ENCODE measurements around the gene WAPL. TPM values are rescaled to one million over a fixed set of nuclear protein-coding genes. Genes with fewer than 3 reads are reported as not detected.

Gene WAPL
- total RNA-seq, 1 experiment from 2014 or later, result 48.0 TPM

DNA sequence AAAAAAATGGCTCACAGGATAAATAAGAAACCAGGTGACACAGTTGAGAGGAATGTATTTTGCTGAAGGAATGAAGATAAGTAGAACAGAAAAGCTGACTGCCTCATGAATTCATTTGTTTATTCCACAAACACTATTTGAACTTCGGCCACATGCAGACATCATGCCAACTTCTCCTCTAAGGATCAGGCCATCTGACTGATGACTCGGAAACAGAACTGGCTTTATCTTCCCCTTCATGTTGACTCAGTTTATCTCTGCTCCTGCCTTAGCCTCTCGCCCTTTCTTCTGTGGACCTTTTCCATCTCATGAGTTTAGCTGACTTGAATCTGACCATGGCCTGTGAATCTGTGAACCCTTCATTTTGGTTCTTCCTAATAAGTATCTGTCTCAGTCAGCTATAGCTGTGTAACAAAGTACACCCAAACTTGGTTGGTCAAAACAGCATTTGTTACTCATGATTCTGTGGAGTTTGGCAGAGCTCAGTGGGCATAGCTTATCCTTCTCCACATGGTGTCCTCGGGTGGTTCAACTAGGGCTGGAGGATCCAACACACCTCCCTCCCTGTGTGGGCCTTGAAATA lies 111.0 kb downstream of the WAPL start:
- TF ChIP-seq ZBTB21 (CRISPR knock-in tag; IDR thresholded peaks at IDR 0.05; ENCODE audit: borderline replicate concordance), result no peak
- TF ChIP-seq, protein P1, sequence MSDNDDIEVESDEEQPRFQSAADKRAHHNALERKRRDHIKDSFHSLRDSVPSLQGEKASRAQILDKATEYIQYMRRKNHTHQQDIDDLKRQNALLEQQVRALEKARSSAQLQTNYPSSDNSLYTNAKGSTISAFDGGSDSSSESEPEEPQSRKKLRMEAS (CRISPR knock-in tag; IDR thresholded peaks at IDR 0.05), result no peak
- TF ChIP-seq, protein P2, sequence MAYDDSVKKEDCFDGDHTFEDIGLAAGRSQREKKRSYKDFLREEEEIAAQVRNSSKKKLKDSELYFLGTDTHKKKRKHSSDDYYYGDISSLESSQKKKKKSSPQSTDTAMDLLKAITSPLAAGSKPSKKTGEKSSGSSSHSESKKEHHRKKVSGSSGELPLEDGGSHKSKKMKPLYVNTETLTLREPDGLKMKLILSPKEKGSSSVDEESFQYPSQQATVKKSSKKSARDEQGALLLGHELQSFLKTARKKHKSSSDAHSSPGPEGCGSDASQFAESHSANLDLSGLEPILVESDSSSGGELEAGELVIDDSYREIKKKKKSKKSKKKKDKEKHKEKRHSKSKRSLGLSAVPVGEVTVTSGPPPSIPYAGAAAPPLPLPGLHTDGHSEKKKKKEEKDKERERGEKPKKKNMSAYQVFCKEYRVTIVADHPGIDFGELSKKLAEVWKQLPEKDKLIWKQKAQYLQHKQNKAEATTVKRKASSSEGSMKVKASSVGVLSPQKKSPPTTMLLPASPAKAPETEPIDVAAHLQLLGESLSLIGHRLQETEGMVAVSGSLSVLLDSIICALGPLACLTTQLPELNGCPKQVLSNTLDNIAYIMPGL (CRISPR knock-in tag; IDR thresholded peaks at IDR 0.05), result no peak
- no peak for TF ChIP-seq JAZF1 (CRISPR knock-in tag; IDR thresholded peaks at IDR 0.05)
- no peak for TF ChIP-seq ETV6 (CRISPR knock-in tag; IDR thresholded peaks at IDR 0.05)
- no peak for TF ChIP-seq CREB1 (CRISPR knock-in tag; IDR thresholded peaks at IDR 0.05)
- TF ChIP-seq, protein P3, sequence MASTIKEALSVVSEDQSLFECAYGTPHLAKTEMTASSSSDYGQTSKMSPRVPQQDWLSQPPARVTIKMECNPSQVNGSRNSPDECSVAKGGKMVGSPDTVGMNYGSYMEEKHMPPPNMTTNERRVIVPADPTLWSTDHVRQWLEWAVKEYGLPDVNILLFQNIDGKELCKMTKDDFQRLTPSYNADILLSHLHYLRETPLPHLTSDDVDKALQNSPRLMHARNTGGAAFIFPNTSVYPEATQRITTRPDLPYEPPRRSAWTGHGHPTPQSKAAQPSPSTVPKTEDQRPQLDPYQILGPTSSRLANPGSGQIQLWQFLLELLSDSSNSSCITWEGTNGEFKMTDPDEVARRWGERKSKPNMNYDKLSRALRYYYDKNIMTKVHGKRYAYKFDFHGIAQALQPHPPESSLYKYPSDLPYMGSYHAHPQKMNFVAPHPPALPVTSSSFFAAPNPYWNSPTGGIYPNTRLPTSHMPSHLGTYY (CRISPR knock-in tag; IDR thresholded peaks at IDR 0.05), result no peak
- TF ChIP-seq MXD4 (CRISPR knock-in tag; IDR thresholded peaks at IDR 0.05; ENCODE audit: borderline replicate concordance), result no peak
- no peak for TF ChIP-seq NFE2L1 (CRISPR knock-in tag; IDR thresholded peaks at IDR 0.05)
- TF ChIP-seq, protein P4, sequence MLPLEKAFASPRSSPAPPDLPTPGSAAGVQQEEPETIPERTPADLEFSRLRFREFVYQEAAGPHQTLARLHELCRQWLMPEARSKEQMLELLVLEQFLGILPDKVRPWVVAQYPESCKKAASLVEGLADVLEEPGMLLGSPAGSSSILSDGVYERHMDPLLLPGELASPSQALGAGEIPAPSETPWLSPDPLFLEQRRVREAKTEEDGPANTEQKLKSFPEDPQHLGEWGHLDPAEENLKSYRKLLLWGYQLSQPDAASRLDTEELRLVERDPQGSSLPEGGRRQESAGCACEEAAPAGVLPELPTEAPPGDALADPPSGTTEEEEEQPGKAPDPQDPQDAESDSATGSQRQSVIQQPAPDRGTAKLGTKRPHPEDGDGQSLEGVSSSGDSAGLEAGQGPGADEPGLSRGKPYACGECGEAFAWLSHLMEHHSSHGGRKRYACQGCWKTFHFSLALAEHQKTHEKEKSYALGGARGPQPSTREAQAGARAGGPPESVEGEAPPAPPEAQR (CRISPR knock-in tag; IDR thresholded peaks at IDR 0.05), result no peak
- no peak for TF ChIP-seq TEAD1 (CRISPR knock-in tag; IDR thresholded peaks at IDR 0.05)
- TF ChIP-seq IRF2 (CRISPR knock-in tag; IDR thresholded peaks at IDR 0.05; ENCODE audit: borderline replicate concordance, low read depth), result no peak
- no peak for TF ChIP-seq ATF3 (CRISPR knock-in tag; conservative IDR thresholded peaks at IDR 0.05)
- no peak for DNase-seq (ENCODE audit: low spot score)
- H3K4me1 Mint-ChIP-seq, result peaks cover 3% of the 10 kb centered on the region; the same call in 1 of the 2 replicates
- H3K27ac Mint-ChIP-seq, result no peak overlapping the region
- POLR2A ChIA-PET, result no interaction called here
- no peak overlapping the region for H3K4me3 Mint-ChIP-seq
- H3K9me3 Mint-ChIP-seq, result peaks cover 11% of the 10 kb centered on the region
- ATAC-seq, result no peak
- no peaks in the 10 kb centered on the region; the same call in 1 of the 2 replicates for H3K27me3 Mint-ChIP-seq (ENCODE audit: low read depth)
- no peaks in the 10 kb centered on the region; the same call in 1 of the 2 replicates for H3K36me3 Mint-ChIP-seq
- CTCF ChIA-PET, result interaction anchor here (2.0 to 3.3 kb wide), 2 partner anchors 10 to 174 kb away, joined by 11 to 15 read pairs; no protein-coding TSS in a partner anchor

DNA sequence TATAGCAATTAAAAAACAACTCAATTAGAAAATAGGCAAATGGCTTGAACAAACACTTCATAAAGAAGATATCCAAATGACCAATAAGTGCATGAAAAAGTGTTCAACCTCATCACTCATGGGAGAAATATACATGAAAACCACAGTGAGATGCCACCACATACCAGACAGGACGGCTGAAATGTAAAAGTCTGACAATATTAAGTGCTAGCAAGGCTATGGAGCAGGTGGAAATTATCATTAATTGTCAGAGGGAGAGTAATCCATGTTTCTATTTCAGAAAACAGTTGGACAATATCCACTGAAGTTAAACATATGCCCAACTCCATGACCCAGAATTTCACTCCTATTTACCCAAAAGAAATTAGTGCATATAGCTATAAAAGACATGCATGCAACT lies 112.4 kb downstream of the WAPL start:
- H3K9me3 Mint-ChIP-seq, result peaks cover 16% of the 10 kb centered on the region
- H3K4me1 Mint-ChIP-seq, result no peaks in the 10 kb centered on the region
- H3K4me3 Mint-ChIP-seq, result no peak overlapping the region
- ATAC-seq, result no peak
- no peak overlapping the region for H3K27ac Mint-ChIP-seq
- ChIA-PET CTCF (interaction anchor here (3.3 kb wide), 1 partner anchor 8 kb away, joined by 15 read pairs; no protein-coding TSS in a partner anchor), POLR2A (no interaction called here)
- no peak for DNase-seq (ENCODE audit: low spot score)
- H3K27me3 Mint-ChIP-seq (ENCODE audit: low read depth), result peaks cover 5% of the 10 kb centered on the region; the same call in 1 of the 2 replicates
- H3K36me3 Mint-ChIP-seq, result no peaks in the 10 kb centered on the region; the same call in 1 of the 2 replicates
- no peak for TF ChIP-seq CREM (CRISPR knock-in tag; IDR thresholded peaks at IDR 0.05)
- TF ChIP-seq ATF2 (CRISPR knock-in tag; IDR thresholded peaks at IDR 0.05; ENCODE audit: borderline replicate concordance, low read depth), result no peak
- no peak for TF ChIP-seq SP1 (CRISPR knock-in tag; conservative IDR thresholded peaks at IDR 0.05)
- TF ChIP-seq, protein P5, sequence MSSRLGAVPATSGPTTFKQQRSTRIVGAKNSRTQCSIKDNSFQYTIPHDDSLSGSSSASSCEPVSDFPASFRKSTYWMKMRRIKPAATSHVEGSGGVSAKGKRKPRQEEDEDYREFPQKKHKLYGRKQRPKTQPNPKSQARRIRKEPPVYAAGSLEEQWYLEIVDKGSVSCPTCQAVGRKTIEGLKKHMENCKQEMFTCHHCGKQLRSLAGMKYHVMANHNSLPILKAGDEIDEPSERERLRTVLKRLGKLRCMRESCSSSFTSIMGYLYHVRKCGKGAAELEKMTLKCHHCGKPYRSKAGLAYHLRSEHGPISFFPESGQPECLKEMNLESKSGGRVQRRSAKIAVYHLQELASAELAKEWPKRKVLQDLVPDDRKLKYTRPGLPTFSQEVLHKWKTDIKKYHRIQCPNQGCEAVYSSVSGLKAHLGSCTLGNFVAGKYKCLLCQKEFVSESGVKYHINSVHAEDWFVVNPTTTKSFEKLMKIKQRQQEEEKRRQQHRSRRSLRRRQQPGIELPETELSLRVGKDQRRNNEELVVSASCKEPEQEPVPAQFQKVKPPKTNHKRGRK (CRISPR knock-in tag; IDR thresholded peaks at IDR 0.05; ENCODE audit: borderline replicate concordance), result no peak
- TF ChIP-seq RELA (CRISPR knock-in tag; IDR thresholded peaks at IDR 0.05; ENCODE audit: borderline replicate concordance), result no peak
- TF ChIP-seq MLX (CRISPR knock-in tag; IDR thresholded peaks at IDR 0.05), result no peak
- no peak for TF ChIP-seq TEAD1 (CRISPR knock-in tag; IDR thresholded peaks at IDR 0.05)
- no peak for TF ChIP-seq RORB (CRISPR knock-in tag; IDR thresholded peaks at IDR 0.05)
- TF ChIP-seq CDX4 (CRISPR knock-in tag; IDR thresholded peaks at IDR 0.05; ENCODE audit: borderline replicate concordance), result no peak
- TF ChIP-seq ZNF263 (CRISPR knock-in tag; IDR thresholded peaks at IDR 0.05; ENCODE audit: low read depth), result no peak
- TF ChIP-seq ESRRA (CRISPR knock-in tag; IDR thresholded peaks at IDR 0.05; ENCODE audit: borderline replicate concordance), result no peak

All from WTC11 (cell line).